Calu3 (cell line): ENCODE data around the gene HPS5. TPM values are rescaled to one million over a fixed set of nuclear protein-coding genes. Genes with fewer than 3 reads are reported as not detected.

Experiments used
- BruUV-seq: library from RNA; stranded (reverse); fragments of 400-500 nt; replicated peaks from 2 replicates; lab custom pipeline; 2021; lab: Mats Ljungman, UMichigan
- CTCF ChIA-PET: fragments of 300-600 bp; sonication (Branson Sonifier 250); formaldehyde crosslinking; loops from one replicate; lab custom pipeline; 2022; ENCODE audit warnings: antibody characterized with exemption; lab: Charles Lee
- DNase-seq: peaks from one replicate; pipeline ENCODE4 v3.0.0; 2022
- H3K27ac Mint-ChIP-seq: one replicate; pipeline ENCODE4 v1.8.0; 2022; ENCODE audit warnings: mixed read lengths; ENCODE audit not compliant: unreplicated experiment
- H3K27me3 Mint-ChIP-seq: one replicate; pipeline ENCODE4 v1.8.0; 2022; ENCODE audit warnings: mixed read lengths; ENCODE audit not compliant: unreplicated experiment
- H3K36me3 Mint-ChIP-seq: one replicate; pipeline ENCODE4 v1.8.0; 2022; ENCODE audit warnings: mild to moderate bottlenecking, moderate library complexity, mixed read lengths; ENCODE audit not compliant: insufficient read depth, unreplicated experiment
- H3K4me1 Mint-ChIP-seq: one replicate; pipeline ENCODE4 v1.8.0; 2022; ENCODE audit warnings: mild to moderate bottlenecking, low read depth, mixed read lengths; ENCODE audit not compliant: unreplicated experiment
- H3K4me3 Mint-ChIP-seq: one replicate; pipeline ENCODE4 v1.8.0; 2022; ENCODE audit warnings: mild to moderate bottlenecking, low read depth, moderate library complexity, mixed read lengths; ENCODE audit not compliant: unreplicated experiment
- H3K9me3 Mint-ChIP-seq: one replicate; pipeline ENCODE4 v1.8.0; 2022; ENCODE audit warnings: low read depth, mixed read lengths; ENCODE audit not compliant: unreplicated experiment
- CTCF ChIP-seq: fragments of 200-600 bp; IDR thresholded peaks from one replicate; pipeline ENCODE4 v1.8.0; 2022; ENCODE audit warnings: antibody characterized with exemption; ENCODE audit not compliant: unreplicated experiment
- intact Hi-C: fragments of 100-400 bp; cut with micrococcal nuclease; formaldehyde crosslinking; loops from one replicate; pipeline ENCODE4 v1.10.0; 2022; ENCODE audit not compliant: unreplicated experiment
- total RNA-seq: library from RNA; stranded (reverse); gene quantifications from 2 replicates; pipeline ENCODE4 v1.2.3, GENCODE V29; 2022

Gene HPS5
- total RNA-seq, 1 experiment from 2014 or later: 26.4 TPM

GRCh38 chr11:18307461-18308139 is 14.3 kb downstream of the HPS5 start:
- BruUV-seq: no TSS peak
- CTCF ChIA-PET: no interaction called here
- no peaks in the 10 kb centered on the region for H3K9me3 Mint-ChIP-seq
- no peak overlapping the region for H3K4me3 Mint-ChIP-seq
- no peak overlapping the region for H3K27ac Mint-ChIP-seq
- intact Hi-C loops: no loop called here
- DNase-seq: no peak
- peaks cover 24% of the 10 kb centered on the region for H3K4me1 Mint-ChIP-seq
- no peaks in the 10 kb centered on the region for H3K27me3 Mint-ChIP-seq
- no peak for TF ChIP-seq CTCF
- H3K36me3 Mint-ChIP-seq: peaks cover 34% of the 10 kb centered on the region

GRCh38 chr11:18304745-18305144 is 17.2 kb downstream of the HPS5 start:
- Mint-ChIP-seq H3K27me3 (no peaks in the 10 kb centered on the region), H3K4me1 (peaks cover under 1% of the 10 kb centered on the region), H3K9me3 (no peaks in the 10 kb centered on the region), H3K27ac (no peak overlapping the region), H3K4me3 (no peak overlapping the region), H3K36me3 (peaks cover 37% of the 10 kb centered on the region)
- BruUV-seq: no TSS peak
- CTCF ChIA-PET: no interaction called here
- DNase-seq: no peak
- TF ChIP-seq CTCF: no peak
- intact Hi-C loops: no loop called here

- H3K4me3 Mint-ChIP-seq: no peak overlapping the region
These were observed 22.2 kb downstream of the HPS5 start for GRCh38 chr11:18299721-18300120.

GRCh38 chr11:18295316-18295715 is 26.6 kb downstream of the HPS5 start:
- Mint-ChIP-seq H3K4me3 (no peak overlapping the region), H3K27me3 (no peaks in the 10 kb centered on the region), H3K36me3 (peaks cover 46% of the 10 kb centered on the region), H3K9me3 (no peaks in the 10 kb centered on the region), H3K27ac (no peak overlapping the region), H3K4me1 (no peaks in the 10 kb centered on the region)
- no peak for TF ChIP-seq CTCF
- CTCF ChIA-PET: no interaction called here
- intact Hi-C loops: no loop called here
- BruUV-seq: no TSS peak
- no peak for DNase-seq

More at GRCh38 chr11:18299721-18300120, 22.2 kb downstream of the HPS5 start:
- H3K27me3 Mint-ChIP-seq: no peaks in the 10 kb centered on the region
- H3K9me3 Mint-ChIP-seq: no peaks in the 10 kb centered on the region
- H3K4me1 Mint-ChIP-seq: no peaks in the 10 kb centered on the region
- BruUV-seq: no TSS peak
- intact Hi-C loops: no loop called here
- no peak for DNase-seq
- TF ChIP-seq CTCF: no peak
- CTCF ChIA-PET: no interaction called here
- H3K27ac Mint-ChIP-seq: no peak overlapping the region
- peaks cover 43% of the 10 kb centered on the region for H3K36me3 Mint-ChIP-seq
